Thyroid gland (tissue), 4 donors: ENCODE results near the gene UNC119.

Source experiments
- POLR2A ChIP-seq, 2 donors: fragments of 450-650 bp; IDR thresholded peaks; one replicate each; pipeline ENCODE4 v1.6.1; 2017; ENCODE audit warnings: antibody characterized with exemption in 2 of 2, mild to moderate bottlenecking in 2 of 2, moderate library complexity in 1 of 2
- TF ChIP-seq, protein P1 (sequence below), 6 experiments: fragments of 200-600 bp in 3 of 6; fragments of 450-650 bp in 3 of 6; sonication (generic) in 3 of 6; IDR thresholded peaks; one replicate each; pipeline ENCODE4 v1.5.1; 2016 to 2019; ENCODE audit warnings: antibody characterized with exemption in 6 of 6, mild to moderate bottlenecking in 2 of 6, inconsistent platforms in 1 of 6, moderate library complexity in 1 of 6

- TF ChIP-seq, protein P1, sequence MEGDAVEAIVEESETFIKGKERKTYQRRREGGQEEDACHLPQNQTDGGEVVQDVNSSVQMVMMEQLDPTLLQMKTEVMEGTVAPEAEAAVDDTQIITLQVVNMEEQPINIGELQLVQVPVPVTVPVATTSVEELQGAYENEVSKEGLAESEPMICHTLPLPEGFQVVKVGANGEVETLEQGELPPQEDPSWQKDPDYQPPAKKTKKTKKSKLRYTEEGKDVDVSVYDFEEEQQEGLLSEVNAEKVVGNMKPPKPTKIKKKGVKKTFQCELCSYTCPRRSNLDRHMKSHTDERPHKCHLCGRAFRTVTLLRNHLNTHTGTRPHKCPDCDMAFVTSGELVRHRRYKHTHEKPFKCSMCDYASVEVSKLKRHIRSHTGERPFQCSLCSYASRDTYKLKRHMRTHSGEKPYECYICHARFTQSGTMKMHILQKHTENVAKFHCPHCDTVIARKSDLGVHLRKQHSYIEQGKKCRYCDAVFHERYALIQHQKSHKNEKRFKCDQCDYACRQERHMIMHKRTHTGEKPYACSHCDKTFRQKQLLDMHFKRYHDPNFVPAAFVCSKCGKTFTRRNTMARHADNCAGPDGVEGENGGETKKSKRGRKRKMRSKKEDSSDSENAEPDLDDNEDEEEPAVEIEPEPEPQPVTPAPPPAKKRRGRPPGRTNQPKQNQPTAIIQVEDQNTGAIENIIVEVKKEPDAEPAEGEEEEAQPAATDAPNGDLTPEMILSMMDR (IDR thresholded peaks at IDR 0.05) = no peak
- no peak for TF ChIP-seq POLR2A (IDR thresholded peaks at IDR 0.05)
These were observed 46.0 kb upstream of the UNC119 start for GRCh38 chr17:28598389-28598788.
